GM19025 (cell line): ENCODE data around the gene RSPH1.

Experiments
- ATAC-seq: cut with Tn5 transposase; IDR thresholded peaks from one replicate; pipeline ENCODE4 v1.9.1; 2021; ENCODE audit warnings: mild to moderate bottlenecking, low read depth, moderate library complexity; ENCODE audit not compliant: unreplicated experiment

The RSPH1 gene

GRCh38 chr21:42513985-42514882, 18.2 kb upstream of the RSPH1 start:
- peak; percentile 59 for ATAC-seq

GRCh38 chr21:42513151-42513984, 17.3 kb upstream of the RSPH1 start, which contains the start of gene SLC37A1:
SLC37A1 (plus strand) TSS chr21:42513852; CDS start chr21:42518455, 4,603 bp downstream.
- peak; percentile 50 for ATAC-seq

- ATAC-seq, result no peak
Measured at GRCh38 chr21:42512346-42513034, 16.5 kb upstream of the RSPH1 start.

DNA sequence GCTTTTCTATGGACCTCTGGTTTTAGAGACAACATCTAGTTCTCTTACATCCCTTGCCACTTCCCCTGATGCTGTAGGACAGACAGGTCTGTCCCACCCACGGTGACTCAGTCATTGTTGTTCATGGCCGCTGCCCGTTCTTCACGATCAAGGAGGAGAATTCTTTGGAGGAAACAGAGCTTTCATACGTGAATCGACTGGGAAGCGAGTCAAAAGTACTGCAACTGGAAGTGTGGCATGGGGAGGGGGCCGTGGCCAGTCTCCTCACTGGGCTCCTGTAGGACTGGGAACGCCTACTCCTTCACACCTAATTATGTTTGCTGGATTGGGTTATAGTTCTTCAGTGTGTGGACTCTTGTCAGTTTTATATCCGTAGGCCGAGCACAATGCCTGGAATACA, 13.2 kb upstream of the RSPH1 start:
- ATAC-seq, result no peak

GRCh38 chr21:42508371-42508770, 12.3 kb upstream of the RSPH1 start:
- no peak for ATAC-seq

DNA sequence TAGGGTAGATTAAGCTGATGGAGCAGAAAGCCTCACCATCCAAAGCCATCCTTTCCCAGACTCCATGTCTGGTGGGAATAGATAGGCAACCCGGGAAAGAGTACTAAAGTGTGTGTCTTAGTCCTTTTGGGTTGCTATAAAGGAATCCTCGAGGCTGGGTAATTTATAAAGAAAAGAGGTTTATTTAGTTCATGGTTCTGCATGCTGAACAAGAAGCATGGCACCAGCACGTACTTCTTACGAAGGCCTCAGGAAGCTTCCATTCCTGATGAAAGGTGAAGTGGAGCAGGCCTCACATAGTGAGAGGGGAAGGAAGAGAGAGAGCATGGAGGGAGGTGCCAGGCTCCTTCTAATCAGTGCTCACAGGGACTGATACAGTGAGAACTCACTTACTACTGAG, 11.4 kb upstream of the RSPH1 start:
- no peak for ATAC-seq

DNA sequence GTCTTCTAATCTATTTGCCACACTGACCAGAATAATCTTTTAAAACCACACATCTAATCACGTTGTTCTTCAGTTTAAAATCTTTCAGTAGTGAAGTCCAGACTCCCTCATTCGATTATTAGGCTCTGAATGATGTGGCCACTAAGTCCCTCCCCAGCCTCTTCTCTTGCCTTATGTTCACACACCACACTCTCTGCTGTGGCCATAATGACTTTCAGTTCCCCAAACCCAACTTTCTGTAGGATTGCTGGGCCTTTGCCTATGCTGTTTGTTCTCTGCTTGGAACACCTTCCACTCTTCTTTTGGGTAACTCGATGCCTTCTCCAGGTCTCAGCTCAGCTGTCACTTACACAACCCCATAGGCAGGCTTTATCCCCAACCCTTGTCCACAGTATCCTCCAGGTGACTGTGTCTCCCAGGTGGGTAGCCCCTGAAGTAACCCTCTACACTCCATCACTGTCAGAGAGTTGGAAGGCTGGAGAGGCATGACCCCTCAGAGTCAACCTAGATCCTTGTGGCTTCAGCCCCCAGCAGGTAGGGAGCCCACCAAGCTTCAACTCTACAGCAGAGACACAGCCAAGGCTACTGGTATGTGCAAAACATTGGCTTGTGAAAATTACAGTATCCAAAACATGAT, 9.2 kb upstream of the RSPH1 start:
- ATAC-seq, result peak; percentile 76

GRCh38 chr21:42503711-42504110, 7.7 kb upstream of the RSPH1 start:
- ATAC-seq, result no peak

DNA sequence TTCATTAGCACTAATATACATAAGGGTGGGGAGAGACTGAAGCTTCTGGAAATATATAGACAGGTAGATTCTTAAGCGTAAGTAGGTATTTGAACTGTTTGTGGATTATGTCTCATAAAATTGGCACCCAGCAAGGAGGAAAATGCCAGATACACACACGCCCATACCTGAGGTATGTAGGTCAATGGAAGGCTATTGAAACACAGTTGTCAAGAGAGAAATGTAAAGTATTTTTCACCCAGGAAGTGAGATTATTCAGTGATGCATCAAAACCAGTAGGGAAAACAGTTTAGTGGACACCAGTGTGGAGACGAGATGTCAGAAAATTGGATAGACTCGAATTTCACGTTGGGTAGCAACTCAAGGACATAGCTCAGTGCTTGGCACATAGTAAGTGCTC, 4.7 kb upstream of the RSPH1 start:
- no peak for ATAC-seq

DNA sequence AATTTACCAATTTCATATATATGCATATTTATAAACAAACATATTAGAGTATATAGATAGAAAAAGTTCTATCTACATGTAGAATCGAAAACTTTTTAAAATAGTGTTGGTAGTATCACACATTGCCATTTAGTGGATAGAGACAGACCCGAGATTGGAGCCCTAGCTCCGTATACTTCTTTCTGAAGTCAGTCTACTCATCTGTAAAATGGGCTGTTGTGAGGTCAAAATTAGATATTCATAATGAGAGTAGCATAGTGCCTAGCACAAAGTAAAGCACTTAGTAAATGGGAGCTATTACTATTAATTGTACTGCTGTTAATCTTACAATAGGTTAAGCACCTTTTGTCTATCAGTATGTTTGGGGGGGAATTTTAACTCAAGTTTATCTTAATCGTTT, 4.2 kb upstream of the RSPH1 start:
- ATAC-seq, result no peak

- no peak for ATAC-seq
Measured at GRCh38 chr21:42499444-42500112, 3.6 kb upstream of the RSPH1 start.

DNA sequence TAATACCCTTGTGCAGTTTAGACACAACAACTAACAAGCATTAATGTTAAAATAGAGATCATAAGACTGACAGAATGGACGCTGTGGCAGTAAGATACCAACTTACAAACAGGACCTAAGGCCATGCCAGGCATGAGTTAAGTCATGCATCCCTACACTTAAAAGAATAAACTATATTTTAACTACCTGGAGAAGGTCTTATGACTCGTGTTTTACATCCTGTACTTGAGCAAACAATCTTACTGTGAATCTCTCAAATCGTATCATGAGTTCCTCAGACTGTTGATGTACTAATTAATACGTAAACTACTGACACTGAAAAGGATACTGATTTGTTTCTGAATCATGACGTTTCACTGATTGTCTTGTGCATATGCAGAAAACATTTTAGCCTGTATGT, 2.0 kb upstream of the RSPH1 start:
- ATAC-seq, result no peak

GRCh38 chr21:42496839-42497202, 797 bp upstream of the RSPH1 start:
- ATAC-seq, result no peak

DNA sequence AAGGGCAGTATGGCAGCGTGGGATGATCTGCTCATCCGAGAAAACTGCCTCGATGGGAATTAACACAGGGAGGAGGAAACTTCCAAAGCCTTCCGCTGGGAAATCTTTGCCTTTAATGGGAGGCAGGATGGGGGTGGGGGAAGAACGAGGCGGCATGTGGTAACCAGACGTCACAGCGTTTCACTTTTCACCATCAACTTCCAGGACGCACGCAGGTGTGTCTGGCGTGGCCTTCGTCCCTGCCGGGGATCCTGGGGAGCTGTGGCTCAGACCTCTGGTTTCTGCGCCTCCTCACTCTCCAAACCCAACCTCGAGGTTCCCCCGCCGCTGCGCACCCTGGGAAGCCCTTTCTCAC, 282 bp downstream of the RSPH1 start:
- ATAC-seq, result peak; percentile 1

- no peak for ATAC-seq
Measured at GRCh38 chr21:42495027-42495426, 997 bp downstream of the RSPH1 start.

DNA sequence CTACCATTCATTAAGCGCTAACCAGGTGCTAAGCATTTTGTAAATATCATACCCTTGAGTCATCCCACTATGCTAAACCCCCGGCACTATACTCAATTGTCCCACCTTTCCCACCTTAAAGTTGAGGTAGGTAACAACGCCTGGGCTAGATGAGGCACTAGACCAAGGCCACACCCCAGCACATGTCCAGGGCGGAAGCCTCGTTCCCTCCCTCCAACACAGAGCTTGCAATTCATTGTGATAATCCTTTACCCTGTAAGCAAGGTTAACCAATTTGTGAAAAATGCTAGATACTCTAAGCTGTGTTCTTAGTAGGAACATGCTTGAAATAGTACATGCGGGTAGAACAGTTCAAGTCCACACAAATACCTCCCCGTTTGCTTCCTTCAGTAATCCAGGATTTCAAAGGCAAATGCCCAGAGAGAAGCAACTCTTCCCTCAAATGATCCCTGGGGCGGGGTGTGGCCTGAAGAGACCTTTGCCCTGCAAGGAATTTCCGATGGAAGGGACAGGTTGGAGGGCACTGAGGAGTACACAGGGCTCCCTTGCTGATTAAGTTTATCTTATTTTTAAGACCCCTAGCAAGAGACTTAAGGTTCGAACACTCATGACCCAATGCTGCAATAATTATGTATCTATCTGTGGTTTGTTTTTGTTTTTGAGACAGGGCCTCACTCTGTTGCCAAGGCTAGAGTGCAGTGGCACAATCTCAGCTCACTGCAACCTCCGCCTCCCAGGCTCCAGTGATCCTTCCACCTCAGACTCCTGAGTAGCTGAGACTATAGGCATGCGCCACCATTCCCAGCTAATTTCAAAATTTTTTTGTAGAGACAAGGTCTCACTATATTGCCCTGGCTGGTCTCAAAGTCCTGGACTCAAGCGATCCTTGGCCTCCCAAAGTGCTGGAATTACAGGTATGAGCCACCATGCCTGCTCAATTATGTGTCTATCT, 2.6 kb downstream of the RSPH1 start:
- no peak for ATAC-seq

- ATAC-seq, result no peak
Measured at GRCh38 chr21:42492201-42492600, 3.8 kb downstream of the RSPH1 start.

DNA sequence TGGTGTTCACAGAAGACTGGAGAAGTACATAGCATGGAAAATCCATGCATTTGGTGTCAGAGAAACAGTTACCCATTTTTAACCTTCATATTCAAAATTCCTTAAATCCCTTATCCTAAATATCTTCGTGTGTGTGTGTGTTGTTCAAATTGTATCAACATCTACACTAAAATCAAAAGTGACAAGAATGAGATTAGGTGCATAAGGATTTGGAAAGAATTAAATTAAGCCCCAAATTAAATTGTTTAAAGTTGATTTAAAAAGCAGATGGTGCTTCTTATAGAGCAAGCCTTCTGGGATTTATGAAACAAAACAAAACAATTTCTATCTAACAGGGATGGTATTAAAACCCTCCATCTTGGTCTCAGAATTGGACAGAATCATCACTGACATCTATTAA, 4.7 kb downstream of the RSPH1 start:
- ATAC-seq, result no peak

GRCh38 chr21:42490720-42491119, 5.3 kb downstream of the RSPH1 start:
- ATAC-seq, result no peak
